ENCODE measurements around the gene PTPRR.
"Not testable (repeated sequence)": the region's sequence is repeated elsewhere in the genome, so short reads cannot be mapped to it uniquely, and the experiment has no call there.

Gene PTPRR

GRCh38 chr12:70735197-70735596 is 185.3 kb downstream of the PTPRR start:
- not testable (repeated sequence) for H3K27me3 ChIP-seq (ENCODE audit: insufficient read depth, low read length); H3K36me3 ChIP-seq (ENCODE audit: insufficient read depth, low read depth, low read length); H3K4me3 ChIP-seq (ENCODE audit: low read length); H3K27ac ChIP-seq (ENCODE audit: low read length); H3K9ac ChIP-seq (ENCODE audit: low read depth, low read length); H3K4me1 ChIP-seq (ENCODE audit: insufficient read depth, low read length); H3K9me3 ChIP-seq (ENCODE audit: insufficient read depth, low read depth, low read length)

- H3K9ac ChIP-seq (ENCODE audit: low read depth, low read length) = no peak overlapping the region
- H3K27me3 ChIP-seq (ENCODE audit: insufficient read depth, low read length) = no peaks in the 10 kb centered on the region
- H3K36me3 ChIP-seq (ENCODE audit: insufficient read depth, low read depth, low read length) = no peaks in the 10 kb centered on the region
- H3K27ac ChIP-seq (ENCODE audit: low read length) = no peak overlapping the region
- no peaks in the 10 kb centered on the region for H3K4me1 ChIP-seq (ENCODE audit: insufficient read depth, low read length)
- no peak overlapping the region for H3K4me3 ChIP-seq (ENCODE audit: low read length)
- no peaks in the 10 kb centered on the region for H3K9me3 ChIP-seq (ENCODE audit: insufficient read depth, low read depth, low read length)
Measured at GRCh38 chr12:70733385-70733784, 187.2 kb downstream of the PTPRR start.

GRCh38 chr12:70732287-70732686 is 188.3 kb downstream of the PTPRR start:
- Histone ChIP-seq H3K4me3 (ENCODE audit: low read length) (no peak overlapping the region), H3K36me3 (ENCODE audit: insufficient read depth, low read depth, low read length) (no peaks in the 10 kb centered on the region), H3K4me1 (ENCODE audit: insufficient read depth, low read length) (no peaks in the 10 kb centered on the region)

GRCh38 chr12:70730675-70731180 is 189.8 kb downstream of the PTPRR start:
- H3K27me3 ChIP-seq (ENCODE audit: insufficient read depth, low read length) = no peaks in the 10 kb centered on the region
- no peaks in the 10 kb centered on the region for H3K9me3 ChIP-seq (ENCODE audit: insufficient read depth, low read depth, low read length)
- no peaks in the 10 kb centered on the region for H3K36me3 ChIP-seq (ENCODE audit: insufficient read depth, low read depth, low read length)
- H3K4me3 ChIP-seq (ENCODE audit: low read length) = no peak overlapping the region
- no peak overlapping the region for H3K9ac ChIP-seq (ENCODE audit: low read depth, low read length)
- no peak overlapping the region for H3K27ac ChIP-seq (ENCODE audit: low read length)
- H3K4me1 ChIP-seq (ENCODE audit: insufficient read depth, low read length) = no peaks in the 10 kb centered on the region

More at GRCh38 chr12:70732287-70732686, 188.3 kb downstream of the PTPRR start:
- Histone ChIP-seq H3K27ac (ENCODE audit: low read length) (no peak overlapping the region), H3K27me3 (ENCODE audit: insufficient read depth, low read length) (no peaks in the 10 kb centered on the region), H3K9ac (ENCODE audit: low read depth, low read length) (no peak overlapping the region), H3K9me3 (ENCODE audit: insufficient read depth, low read depth, low read length) (no peaks in the 10 kb centered on the region)

GRCh38 chr12:70724444-70724843 is 196.1 kb downstream of the PTPRR start:
- no peaks in the 10 kb centered on the region for H3K9me3 ChIP-seq (ENCODE audit: insufficient read depth, low read depth, low read length)
- H3K27ac ChIP-seq (ENCODE audit: low read length) = no peak overlapping the region
- H3K4me3 ChIP-seq (ENCODE audit: low read length) = no peak overlapping the region
- no peaks in the 10 kb centered on the region for H3K36me3 ChIP-seq (ENCODE audit: insufficient read depth, low read depth, low read length)
- H3K4me1 ChIP-seq (ENCODE audit: insufficient read depth, low read length) = peaks cover 21% of the 10 kb centered on the region
- no peaks in the 10 kb centered on the region for H3K27me3 ChIP-seq (ENCODE audit: insufficient read depth, low read length)
- no peak overlapping the region for H3K9ac ChIP-seq (ENCODE audit: low read depth, low read length)

GRCh38 chr12:70722584-70723343 is 197.8 kb downstream of the PTPRR start:
- Histone ChIP-seq H3K9ac (ENCODE audit: low read depth, low read length) (no peak overlapping the region; the same call in 1 of the 2 replicates), H3K27me3 (ENCODE audit: insufficient read depth, low read length) (no peaks in the 10 kb centered on the region), H3K9me3 (ENCODE audit: insufficient read depth, low read depth, low read length) (no peaks in the 10 kb centered on the region), H3K27ac (ENCODE audit: low read length) (peak overlapping the region; percentile 36), H3K4me1 (ENCODE audit: insufficient read depth, low read length) (peaks cover 21% of the 10 kb centered on the region), H3K4me3 (ENCODE audit: low read length) (no peak overlapping the region), H3K36me3 (ENCODE audit: insufficient read depth, low read depth, low read length) (no peaks in the 10 kb centered on the region)

GRCh38 chr12:70721656-70722357 is 198.7 kb downstream of the PTPRR start:
- Histone ChIP-seq H3K36me3 (ENCODE audit: insufficient read depth, low read depth, low read length) (no peaks in the 10 kb centered on the region), H3K9ac (ENCODE audit: low read depth, low read length) (peak overlapping the region; percentile 14; the same call in 1 of the 2 replicates), H3K27ac (ENCODE audit: low read length) (no peak overlapping the region)

GRCh38 chr12:70721216-70721615 is 199.3 kb downstream of the PTPRR start:
- Histone ChIP-seq H3K27ac (ENCODE audit: low read length) (no peak overlapping the region), H3K9me3 (ENCODE audit: insufficient read depth, low read depth, low read length) (no peaks in the 10 kb centered on the region), H3K4me3 (ENCODE audit: low read length) (no peak overlapping the region), H3K36me3 (ENCODE audit: insufficient read depth, low read depth, low read length) (no peaks in the 10 kb centered on the region), H3K9ac (ENCODE audit: low read depth, low read length) (peak overlapping the region; percentile 14; the same call in 1 of the 2 replicates), H3K4me1 (ENCODE audit: insufficient read depth, low read length) (peaks cover 21% of the 10 kb centered on the region), H3K27me3 (ENCODE audit: insufficient read depth, low read length) (no peaks in the 10 kb centered on the region)

More at GRCh38 chr12:70721656-70722357, 198.7 kb downstream of the PTPRR start:
- H3K9me3 ChIP-seq (ENCODE audit: insufficient read depth, low read depth, low read length) = no peaks in the 10 kb centered on the region
- H3K4me3 ChIP-seq (ENCODE audit: low read length) = no peak overlapping the region; the same call in 1 of the 2 replicates
- H3K27me3 ChIP-seq (ENCODE audit: insufficient read depth, low read length) = no peaks in the 10 kb centered on the region
- H3K4me1 ChIP-seq (ENCODE audit: insufficient read depth, low read length) = peaks cover 21% of the 10 kb centered on the region

GRCh38 chr12:70719672-70720420 is 200.7 kb downstream of the PTPRR start:
- no peaks in the 10 kb centered on the region for H3K27me3 ChIP-seq (ENCODE audit: insufficient read depth, low read length)
- no peak overlapping the region for H3K27ac ChIP-seq (ENCODE audit: low read length)
- H3K4me3 ChIP-seq (ENCODE audit: low read length) = no peak overlapping the region
- H3K9ac ChIP-seq (ENCODE audit: low read depth, low read length) = no peak overlapping the region
- H3K4me1 ChIP-seq (ENCODE audit: insufficient read depth, low read length) = peaks cover 21% of the 10 kb centered on the region
- H3K36me3 ChIP-seq (ENCODE audit: insufficient read depth, low read depth, low read length) = no peaks in the 10 kb centered on the region
- no peaks in the 10 kb centered on the region for H3K9me3 ChIP-seq (ENCODE audit: insufficient read depth, low read depth, low read length)

- no peak overlapping the region for H3K4me3 ChIP-seq (ENCODE audit: low read length)
- H3K9ac ChIP-seq (ENCODE audit: low read depth, low read length) = no peak overlapping the region
- H3K36me3 ChIP-seq (ENCODE audit: insufficient read depth, low read depth, low read length) = no peaks in the 10 kb centered on the region
- H3K27me3 ChIP-seq (ENCODE audit: insufficient read depth, low read length) = no peaks in the 10 kb centered on the region
- peaks cover 21% of the 10 kb centered on the region for H3K4me1 ChIP-seq (ENCODE audit: insufficient read depth, low read length)
- no peak overlapping the region for H3K27ac ChIP-seq (ENCODE audit: low read length)
- H3K9me3 ChIP-seq (ENCODE audit: insufficient read depth, low read depth, low read length) = no peaks in the 10 kb centered on the region
Measured at GRCh38 chr12:70719071-70719470, 201.5 kb downstream of the PTPRR start.

- H3K27me3 ChIP-seq (ENCODE audit: insufficient read depth, low read length) = no peaks in the 10 kb centered on the region
- H3K9ac ChIP-seq (ENCODE audit: low read depth, low read length) = no peak overlapping the region
- H3K4me3 ChIP-seq (ENCODE audit: low read length) = no peak overlapping the region
- no peaks in the 10 kb centered on the region for H3K36me3 ChIP-seq (ENCODE audit: insufficient read depth, low read depth, low read length)
- no peaks in the 10 kb centered on the region for H3K9me3 ChIP-seq (ENCODE audit: insufficient read depth, low read depth, low read length)
- H3K4me1 ChIP-seq (ENCODE audit: insufficient read depth, low read length) = no peaks in the 10 kb centered on the region
- H3K27ac ChIP-seq (ENCODE audit: low read length) = no peak overlapping the region
Measured at GRCh38 chr12:70711831-70712230, 208.7 kb downstream of the PTPRR start.
